Measurements from ENCODE around the gene RTN1.

The RTN1 gene

GRCh38 chr14:59816941-59817340 lies 53.6 kb downstream of the RTN1 start:
- Histone ChIP-seq H3K4me2 (ENCODE audit: low read depth, low read length, poor library complexity, severe bottlenecking) (no peak overlapping the region), H3K27me3 (ENCODE audit: insufficient read depth, low read length, poor library complexity, severe bottlenecking) (no peaks in the 10 kb centered on the region), H3F3A (ENCODE audit: low read depth) (no peaks in the 10 kb centered on the region), H3K9me2 (replicated peaks; ENCODE audit: low read depth, low read length) (no peaks in the 10 kb centered on the region), H3K9ac (ENCODE audit: low read depth, low read length, poor library complexity, severe bottlenecking) (no peak overlapping the region), H3K4me3 (ENCODE audit: low read length, poor library complexity, severe bottlenecking) (no peak overlapping the region), H3K79me2 (ENCODE audit: insufficient read depth, low read length) (no peaks in the 10 kb centered on the region), H4K20me1 (ENCODE audit: insufficient read depth, low read length, poor library complexity, severe bottlenecking) (no peaks in the 10 kb centered on the region), H3K9me3 (ENCODE audit: insufficient read depth, low read depth, low read length) (no peaks in the 10 kb centered on the region), H3K36me3 (ENCODE audit: insufficient read depth, low read length) (no peaks in the 10 kb centered on the region), H3K4me1 (ENCODE audit: insufficient read depth, low read length, poor library complexity, severe bottlenecking) (no peaks in the 10 kb centered on the region), H2AFZ (ENCODE audit: low read length) (no peak overlapping the region)
- TF ChIP-seq EZH2phosphoT487 (IDR thresholded peaks at IDR 0.05; ENCODE audit: borderline replicate concordance): no peak
- TF ChIP-seq, protein P1, sequence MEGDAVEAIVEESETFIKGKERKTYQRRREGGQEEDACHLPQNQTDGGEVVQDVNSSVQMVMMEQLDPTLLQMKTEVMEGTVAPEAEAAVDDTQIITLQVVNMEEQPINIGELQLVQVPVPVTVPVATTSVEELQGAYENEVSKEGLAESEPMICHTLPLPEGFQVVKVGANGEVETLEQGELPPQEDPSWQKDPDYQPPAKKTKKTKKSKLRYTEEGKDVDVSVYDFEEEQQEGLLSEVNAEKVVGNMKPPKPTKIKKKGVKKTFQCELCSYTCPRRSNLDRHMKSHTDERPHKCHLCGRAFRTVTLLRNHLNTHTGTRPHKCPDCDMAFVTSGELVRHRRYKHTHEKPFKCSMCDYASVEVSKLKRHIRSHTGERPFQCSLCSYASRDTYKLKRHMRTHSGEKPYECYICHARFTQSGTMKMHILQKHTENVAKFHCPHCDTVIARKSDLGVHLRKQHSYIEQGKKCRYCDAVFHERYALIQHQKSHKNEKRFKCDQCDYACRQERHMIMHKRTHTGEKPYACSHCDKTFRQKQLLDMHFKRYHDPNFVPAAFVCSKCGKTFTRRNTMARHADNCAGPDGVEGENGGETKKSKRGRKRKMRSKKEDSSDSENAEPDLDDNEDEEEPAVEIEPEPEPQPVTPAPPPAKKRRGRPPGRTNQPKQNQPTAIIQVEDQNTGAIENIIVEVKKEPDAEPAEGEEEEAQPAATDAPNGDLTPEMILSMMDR (conservative IDR thresholded peaks at IDR 0.05; ENCODE audit: low read length): no peak

GRCh38 chr14:59814988-59815387 lies 55.6 kb downstream of the RTN1 start:
- Histone ChIP-seq H3K4me3 (ENCODE audit: low read length, poor library complexity, severe bottlenecking) (no peak overlapping the region), H3K9me3 (ENCODE audit: insufficient read depth, low read depth, low read length) (no peaks in the 10 kb centered on the region), H3K9me2 (replicated peaks; ENCODE audit: low read depth, low read length) (no peaks in the 10 kb centered on the region), H4K20me1 (ENCODE audit: insufficient read depth, low read length, poor library complexity, severe bottlenecking) (no peaks in the 10 kb centered on the region), H3K4me1 (ENCODE audit: insufficient read depth, low read length, poor library complexity, severe bottlenecking) (no peaks in the 10 kb centered on the region), H2AFZ (ENCODE audit: low read length) (no peak overlapping the region), H3K36me3 (ENCODE audit: insufficient read depth, low read length) (no peaks in the 10 kb centered on the region), H3F3A (ENCODE audit: low read depth) (no peaks in the 10 kb centered on the region), H3K27me3 (ENCODE audit: insufficient read depth, low read length, poor library complexity, severe bottlenecking) (no peaks in the 10 kb centered on the region), H3K79me2 (ENCODE audit: insufficient read depth, low read length) (no peaks in the 10 kb centered on the region), H3K4me2 (ENCODE audit: low read depth, low read length, poor library complexity, severe bottlenecking) (no peak overlapping the region), H3K9ac (ENCODE audit: low read depth, low read length, poor library complexity, severe bottlenecking) (no peak overlapping the region)
- TF ChIP-seq, protein P1 (conservative IDR thresholded peaks at IDR 0.05; ENCODE audit: low read length): no peak
- no peak for TF ChIP-seq EZH2phosphoT487 (IDR thresholded peaks at IDR 0.05; ENCODE audit: borderline replicate concordance)

DNA sequence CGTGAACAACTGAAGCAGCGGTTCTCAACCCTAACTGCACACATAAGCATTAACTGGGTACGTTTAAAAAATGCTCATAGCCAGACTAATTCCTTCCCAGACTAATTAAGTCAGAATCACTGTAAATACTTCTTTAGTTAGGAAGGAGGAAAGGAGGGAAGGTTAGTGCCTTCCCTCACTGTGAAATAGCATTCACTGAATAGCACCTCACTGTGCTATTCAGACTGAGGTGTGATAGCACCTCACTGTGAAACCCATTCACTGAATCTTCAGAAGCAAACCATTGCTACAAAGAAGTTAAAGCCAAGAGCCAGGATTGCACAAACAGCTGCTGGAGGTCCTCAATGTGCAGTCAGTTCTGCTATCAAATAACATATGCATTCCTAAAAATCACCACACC lies 58.8 kb downstream of the RTN1 start:
- no peaks in the 10 kb centered on the region for H3K36me3 ChIP-seq (ENCODE audit: insufficient read depth, low read length)
- H3K79me2 ChIP-seq (ENCODE audit: insufficient read depth, low read length): no peaks in the 10 kb centered on the region
- H3K4me3 ChIP-seq (ENCODE audit: low read length, poor library complexity, severe bottlenecking): no peak overlapping the region
- H3K27me3 ChIP-seq (ENCODE audit: insufficient read depth, low read length, poor library complexity, severe bottlenecking): no peaks in the 10 kb centered on the region
- no peaks in the 10 kb centered on the region for H4K20me1 ChIP-seq (ENCODE audit: insufficient read depth, low read length, poor library complexity, severe bottlenecking)
- no peak overlapping the region for H2AFZ ChIP-seq (ENCODE audit: low read length)
- H3K9ac ChIP-seq (ENCODE audit: low read depth, low read length, poor library complexity, severe bottlenecking): no peak overlapping the region
- H3K4me2 ChIP-seq (ENCODE audit: low read depth, low read length, poor library complexity, severe bottlenecking): no peak overlapping the region
- H3K9me3 ChIP-seq (ENCODE audit: insufficient read depth, low read depth, low read length): no peaks in the 10 kb centered on the region
- no peaks in the 10 kb centered on the region for H3K4me1 ChIP-seq (ENCODE audit: insufficient read depth, low read length, poor library complexity, severe bottlenecking)
- TF ChIP-seq, protein P1 (conservative IDR thresholded peaks at IDR 0.05; ENCODE audit: low read length): no peak
- TF ChIP-seq EZH2phosphoT487 (IDR thresholded peaks at IDR 0.05; ENCODE audit: borderline replicate concordance): no peak
- H3K9me2 ChIP-seq (replicated peaks; ENCODE audit: low read depth, low read length): no peaks in the 10 kb centered on the region
- H3F3A ChIP-seq (ENCODE audit: low read depth): no peaks in the 10 kb centered on the region

Data from Loucy (cell line).